ENCODE data around the gene IGSF21. TPM values are rescaled to one million over a fixed set of nuclear protein-coding genes. Genes with fewer than 3 reads are reported as not detected.

IGSF21 gene
- total RNA-seq, 2 donors from 2014 or later = 4.6 to 8.5 TPM

DNA sequence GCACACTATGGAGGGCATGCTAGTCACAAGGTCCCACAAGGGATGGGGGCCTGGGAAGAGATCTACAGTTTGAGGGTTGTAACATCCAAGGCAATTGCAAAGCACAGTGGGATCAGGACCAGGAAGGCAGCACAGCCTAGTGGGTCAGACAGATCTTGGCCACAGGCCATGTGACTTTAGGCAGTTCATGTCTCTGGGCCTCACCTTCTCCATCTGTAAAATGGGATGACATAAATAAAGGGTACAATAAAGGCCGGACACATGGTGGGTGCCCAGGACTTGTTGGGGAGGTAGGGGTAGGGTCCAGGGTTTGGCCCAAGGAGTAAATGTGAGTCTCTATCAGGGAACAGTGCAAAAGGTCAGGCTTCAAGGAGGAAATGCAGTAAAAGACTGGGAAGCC is 18.1 kb upstream of the IGSF21 start:
- TF ChIP-seq POLR2A (IDR thresholded peaks at IDR 0.05) (no peak), POLR2AphosphoS5 (IDR thresholded peaks at IDR 0.05) (no peak)
- TF ChIP-seq, protein P1, sequence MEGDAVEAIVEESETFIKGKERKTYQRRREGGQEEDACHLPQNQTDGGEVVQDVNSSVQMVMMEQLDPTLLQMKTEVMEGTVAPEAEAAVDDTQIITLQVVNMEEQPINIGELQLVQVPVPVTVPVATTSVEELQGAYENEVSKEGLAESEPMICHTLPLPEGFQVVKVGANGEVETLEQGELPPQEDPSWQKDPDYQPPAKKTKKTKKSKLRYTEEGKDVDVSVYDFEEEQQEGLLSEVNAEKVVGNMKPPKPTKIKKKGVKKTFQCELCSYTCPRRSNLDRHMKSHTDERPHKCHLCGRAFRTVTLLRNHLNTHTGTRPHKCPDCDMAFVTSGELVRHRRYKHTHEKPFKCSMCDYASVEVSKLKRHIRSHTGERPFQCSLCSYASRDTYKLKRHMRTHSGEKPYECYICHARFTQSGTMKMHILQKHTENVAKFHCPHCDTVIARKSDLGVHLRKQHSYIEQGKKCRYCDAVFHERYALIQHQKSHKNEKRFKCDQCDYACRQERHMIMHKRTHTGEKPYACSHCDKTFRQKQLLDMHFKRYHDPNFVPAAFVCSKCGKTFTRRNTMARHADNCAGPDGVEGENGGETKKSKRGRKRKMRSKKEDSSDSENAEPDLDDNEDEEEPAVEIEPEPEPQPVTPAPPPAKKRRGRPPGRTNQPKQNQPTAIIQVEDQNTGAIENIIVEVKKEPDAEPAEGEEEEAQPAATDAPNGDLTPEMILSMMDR (IDR thresholded peaks at IDR 0.05) = no peak
- H3K27me3 ChIP-seq (replicated peaks; ENCODE audit: insufficient read depth) = peaks cover 3% of the 10 kb centered on the region
- intact Hi-C loops (cut with DNase I) = no loop called here
- no peak for DNase-seq (ENCODE audit: low spot score)
- no peaks in the 10 kb centered on the region for H3K36me3 ChIP-seq
- 100% methylated on average over 1 of the region's 1 CpG for WGBS
- no peaks in the 10 kb centered on the region for H3K9me3 ChIP-seq
- H3K27ac ChIP-seq = no peak overlapping the region
- no peaks in the 10 kb centered on the region for H3K4me1 ChIP-seq (replicated peaks)
- H3K4me3 ChIP-seq = no peak overlapping the region

DNA sequence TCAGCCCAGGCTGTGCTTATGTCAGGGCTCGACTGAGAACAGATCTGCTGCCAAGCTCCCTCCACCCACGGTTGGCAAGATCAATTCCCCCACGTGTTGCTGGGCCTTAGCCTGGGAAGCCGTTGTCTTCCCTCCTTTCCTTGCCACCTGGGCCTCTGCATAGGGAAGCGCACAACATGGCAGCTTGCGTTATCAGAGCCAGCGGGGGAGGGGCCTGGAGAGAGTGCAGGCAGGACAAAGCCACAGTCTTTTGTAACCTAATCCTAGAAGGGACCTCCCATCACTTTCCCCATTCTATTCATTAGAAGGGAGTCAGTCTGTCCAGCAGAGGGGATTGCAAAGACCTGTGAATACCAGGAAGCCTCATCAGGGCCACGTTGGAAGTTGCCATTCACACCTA is 17.0 kb upstream of the IGSF21 start:
- intact Hi-C loops (cut with DNase I) = no loop called here
- WGBS = 15% methylated on average over 8 of the region's 8 CpGs
- DNase-seq (ENCODE audit: low spot score) = no peak
- no peaks in the 10 kb centered on the region for H3K9me3 ChIP-seq
- H3K36me3 ChIP-seq = no peaks in the 10 kb centered on the region
- H3K4me3 ChIP-seq = no peak overlapping the region
- TF ChIP-seq POLR2A (IDR thresholded peaks at IDR 0.05) (no peak), POLR2AphosphoS5 (IDR thresholded peaks at IDR 0.05) (no peak)
- TF ChIP-seq, protein P1 (IDR thresholded peaks at IDR 0.05) = no peak
- H3K27me3 ChIP-seq (replicated peaks; ENCODE audit: insufficient read depth) = peaks cover 3% of the 10 kb centered on the region
- no peak overlapping the region for H3K27ac ChIP-seq
- no peaks in the 10 kb centered on the region for H3K4me1 ChIP-seq (replicated peaks)

GRCh38 chr1:18091660-18092446 is 15.7 kb upstream of the IGSF21 start:
- H3K4me1 ChIP-seq (replicated peaks) = no peaks in the 10 kb centered on the region
- H3K9me3 ChIP-seq = no peaks in the 10 kb centered on the region
- no peak overlapping the region for H3K4me3 ChIP-seq
- peaks cover 5% of the 10 kb centered on the region for H3K27me3 ChIP-seq (replicated peaks; ENCODE audit: insufficient read depth)
- intact Hi-C loops (cut with DNase I) = no loop called here
- TF ChIP-seq, protein P1 (IDR thresholded peaks at IDR 0.05) = no peak
- TF ChIP-seq POLR2AphosphoS5 (IDR thresholded peaks at IDR 0.05) = no peak
- H3K27ac ChIP-seq = no peak overlapping the region
- no peak for DNase-seq (ENCODE audit: low spot score)
- 52% methylated on average over 7 of the region's 7 CpGs for WGBS
- H3K36me3 ChIP-seq = no peaks in the 10 kb centered on the region

- no peak for DNase-seq (ENCODE audit: low spot score)
- Histone ChIP-seq H3K27ac (no peak overlapping the region), H3K9me3 (no peaks in the 10 kb centered on the region), H3K4me1 (replicated peaks) (no peaks in the 10 kb centered on the region), H3K27me3 (replicated peaks; ENCODE audit: insufficient read depth) (peaks cover 6% of the 10 kb centered on the region), H3K4me3 (no peak overlapping the region), H3K36me3 (no peaks in the 10 kb centered on the region)
- TF ChIP-seq POLR2AphosphoS5 (IDR thresholded peaks at IDR 0.05) = no peak
- TF ChIP-seq, protein P1 (IDR thresholded peaks at IDR 0.05) = no peak
- TF ChIP-seq POLR2A (IDR thresholded peaks at IDR 0.05) = no peak
- 68% methylated on average over 2 of the region's 2 CpGs for WGBS
- intact Hi-C loops (cut with DNase I) = no loop called here
Measured at GRCh38 chr1:18093193-18093592, 14.4 kb upstream of the IGSF21 start.

- Histone ChIP-seq H3K27me3 (replicated peaks; ENCODE audit: insufficient read depth) (peaks cover 6% of the 10 kb centered on the region), H3K27ac (no peak overlapping the region), H3K36me3 (no peaks in the 10 kb centered on the region), H3K4me1 (replicated peaks) (no peaks in the 10 kb centered on the region), H3K9me3 (no peaks in the 10 kb centered on the region), H3K4me3 (no peak overlapping the region)
- WGBS = 98% methylated on average over 2 of the region's 2 CpGs
- TF ChIP-seq POLR2AphosphoS5 (IDR thresholded peaks at IDR 0.05) (no peak), POLR2A (IDR thresholded peaks at IDR 0.05) (no peak)
- TF ChIP-seq, protein P1 (IDR thresholded peaks at IDR 0.05) = no peak
- no peak for DNase-seq (ENCODE audit: low spot score)
- intact Hi-C loops (cut with DNase I) = no loop called here
Measured at GRCh38 chr1:18093646-18094045, 14.0 kb upstream of the IGSF21 start.

Measured in prostate gland (tissue), 2 donors.